CD4-positive, alpha-beta T cell treated with Interleukin-12 subunit alpha and Interleukin-12 subunit beta, for 1 hour (primary cell): ENCODE data around the gene PNPLA1.

Source experiments
- DNase-seq: peaks from one replicate; pipeline ENCODE4 v3.0.0-alpha.2; 2020

PNPLA1 gene

DNA sequence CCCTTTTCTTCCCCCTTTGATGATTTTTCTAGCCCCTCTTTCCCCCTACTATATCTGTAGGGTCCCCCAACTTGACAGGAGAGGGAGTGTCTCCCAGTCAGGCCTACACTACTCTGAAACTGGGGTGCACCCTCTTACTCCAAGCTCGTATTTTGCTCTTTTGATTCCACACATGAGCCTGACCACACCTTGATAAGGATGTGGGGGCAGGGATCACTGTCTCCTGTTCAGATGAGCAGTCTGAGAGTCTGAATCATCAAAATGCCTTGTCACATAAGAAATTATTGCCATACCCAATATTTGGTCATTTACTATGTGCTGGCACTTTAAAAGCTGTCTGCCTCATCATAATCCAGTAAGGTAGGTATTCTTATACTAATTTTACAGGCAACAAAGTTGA is 15.9 kb downstream of the PNPLA1 start:
- no peak for DNase-seq

DNA sequence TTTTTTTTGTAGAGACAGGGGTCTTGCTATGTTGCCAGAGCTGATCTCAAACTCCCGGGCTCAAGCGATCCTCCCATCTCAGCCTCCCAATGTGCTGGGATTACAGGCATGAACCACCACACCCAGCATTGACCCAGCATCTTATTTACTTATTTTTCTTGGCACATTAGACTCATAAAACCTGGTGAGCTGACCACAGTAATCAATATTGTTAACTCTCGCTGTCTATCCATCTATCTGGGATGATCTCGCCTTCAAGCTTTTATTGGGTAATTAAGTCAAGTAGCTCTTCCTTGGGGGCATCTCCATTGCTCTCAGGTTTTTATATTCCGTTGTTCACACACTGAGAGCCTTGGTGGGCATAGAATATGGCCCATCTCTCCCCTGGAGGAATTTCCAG is 17.0 kb downstream of the PNPLA1 start:
- no peak for DNase-seq

DNA sequence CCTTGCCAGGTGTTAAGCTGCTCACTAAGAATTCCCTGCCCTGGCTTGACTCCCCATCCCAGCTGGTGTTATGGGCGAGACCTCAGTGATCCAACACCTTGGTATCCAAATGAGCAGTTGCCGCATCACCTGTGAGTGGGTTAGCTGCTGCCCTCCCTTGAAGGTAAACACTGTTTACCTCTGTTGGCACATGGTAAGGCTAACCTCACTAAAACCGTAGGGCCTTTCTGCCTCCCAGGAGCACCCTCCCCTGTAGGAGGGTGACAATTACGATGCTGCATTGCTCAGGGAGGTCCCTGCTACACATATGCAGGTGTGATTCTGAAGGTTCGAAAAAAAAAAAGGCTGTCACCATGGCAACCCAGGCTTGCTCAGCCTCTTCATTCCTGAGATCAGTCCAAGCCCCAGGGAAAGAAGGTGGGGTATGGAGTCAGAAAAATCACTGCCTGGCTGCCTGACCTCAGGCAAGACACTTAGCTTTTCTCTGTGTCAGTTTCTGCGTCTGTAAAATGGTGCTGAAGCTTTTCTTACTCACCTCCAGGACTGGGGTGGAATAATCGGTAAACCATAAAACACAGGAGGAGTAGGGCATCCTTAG is 19.5 kb downstream of the PNPLA1 start:
- DNase-seq = no peak

GRCh38 chr6:36290668-36291620 is 21.1 kb downstream of the PNPLA1 start:
- peak; percentile 12 for DNase-seq

- DNase-seq = no peak
Observed at GRCh38 chr6:36292170-36292569, 22.3 kb downstream of the PNPLA1 start.

GRCh38 chr6:36296240-36296639 is 26.4 kb downstream of the PNPLA1 start:
- no peak for DNase-seq

GRCh38 chr6:36297051-36297450 is 27.2 kb downstream of the PNPLA1 start:
- DNase-seq = no peak

DNA sequence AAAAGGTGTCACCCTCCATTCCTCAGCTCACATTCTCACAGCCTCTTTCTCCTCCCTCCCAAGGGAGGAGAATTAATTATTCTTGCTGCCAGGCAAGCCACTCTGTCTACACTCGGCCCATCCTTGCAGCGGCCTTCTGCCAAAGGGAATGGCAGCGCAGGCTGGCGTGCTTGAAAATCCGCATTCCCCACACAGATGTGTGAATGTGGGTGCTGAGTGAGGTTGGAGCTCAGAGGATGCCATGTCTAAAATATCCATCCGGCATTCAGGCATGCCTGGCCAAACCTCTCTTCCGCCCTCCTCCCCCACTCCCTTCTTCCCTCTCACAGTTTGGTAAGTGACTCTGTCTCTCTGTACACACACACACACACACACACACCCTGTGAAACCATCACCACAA is 27.7 kb downstream of the PNPLA1 start:
- no peak for DNase-seq

- DNase-seq = no peak
Observed at GRCh38 chr6:36298027-36298426, 28.2 kb downstream of the PNPLA1 start.

DNA sequence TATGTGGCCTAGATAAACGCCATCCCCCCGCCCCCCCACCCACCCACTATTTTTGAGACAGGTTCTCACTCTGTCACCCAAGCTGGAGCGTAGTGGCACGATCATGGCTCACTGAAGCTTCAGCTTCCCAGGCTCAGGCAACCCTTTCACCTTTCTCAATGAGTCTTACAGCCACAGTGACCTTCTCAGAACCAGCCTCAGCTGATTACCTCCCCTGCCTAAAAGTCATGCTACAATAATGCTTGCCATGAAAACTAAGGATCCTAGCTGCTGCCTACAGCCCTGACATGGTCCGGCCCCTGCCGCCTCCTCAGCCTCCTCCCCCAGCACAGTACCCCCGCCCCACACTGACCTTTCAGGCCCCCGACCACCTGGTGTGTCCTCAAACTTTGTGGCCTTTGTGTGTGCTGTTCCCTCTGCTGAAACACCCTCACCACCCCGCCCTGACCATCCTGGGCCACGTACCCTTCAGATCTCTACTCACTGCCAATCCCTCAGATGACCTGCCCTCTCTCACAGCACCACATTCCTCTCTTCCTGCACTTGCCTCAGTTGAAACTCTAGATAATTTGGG is 31.3 kb downstream of the PNPLA1 start:
- DNase-seq = no peak

GRCh38 chr6:36301781-36302180 is 31.9 kb downstream of the PNPLA1 start:
- no peak for DNase-seq

DNA sequence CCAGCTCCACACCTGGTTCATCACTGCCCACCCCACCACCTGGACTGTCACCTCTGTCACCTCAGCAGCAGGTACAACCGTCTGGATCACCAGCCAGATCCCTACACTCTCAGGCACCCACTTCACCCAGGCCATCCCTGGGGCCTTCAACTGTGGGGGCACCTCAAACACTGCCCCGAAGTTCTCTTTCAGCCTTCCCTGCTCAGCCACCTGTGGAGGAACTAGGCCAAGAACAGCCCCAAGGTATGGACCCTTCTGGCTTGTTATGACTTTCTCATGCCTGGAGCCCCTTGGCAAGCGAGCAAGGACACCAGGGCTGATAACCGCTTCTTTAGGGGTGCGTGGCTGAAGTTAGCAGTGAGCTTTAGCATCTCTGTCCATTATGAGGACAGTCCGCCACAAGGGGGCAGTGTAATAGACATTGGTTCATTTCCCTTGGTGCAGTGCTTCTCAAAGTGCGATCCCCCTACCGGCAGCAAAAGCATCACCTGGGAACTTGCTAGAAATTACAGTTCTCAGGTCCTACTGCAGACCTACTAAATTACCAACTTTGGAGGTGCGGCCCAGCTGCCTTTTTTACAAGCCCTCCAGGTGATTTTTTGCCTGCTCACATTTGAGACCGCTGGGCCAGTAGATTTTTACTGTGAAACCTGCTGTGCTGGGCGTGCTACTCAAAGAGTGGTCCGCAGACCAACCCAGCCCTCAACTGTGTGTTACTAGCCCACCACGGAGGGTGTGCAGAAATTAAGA is 32.5 kb downstream of the PNPLA1 start:
- peak; percentile 93 for DNase-seq

- DNase-seq = no peak
Observed at GRCh38 chr6:36305885-36306284, 36.0 kb downstream of the PNPLA1 start.

DNA sequence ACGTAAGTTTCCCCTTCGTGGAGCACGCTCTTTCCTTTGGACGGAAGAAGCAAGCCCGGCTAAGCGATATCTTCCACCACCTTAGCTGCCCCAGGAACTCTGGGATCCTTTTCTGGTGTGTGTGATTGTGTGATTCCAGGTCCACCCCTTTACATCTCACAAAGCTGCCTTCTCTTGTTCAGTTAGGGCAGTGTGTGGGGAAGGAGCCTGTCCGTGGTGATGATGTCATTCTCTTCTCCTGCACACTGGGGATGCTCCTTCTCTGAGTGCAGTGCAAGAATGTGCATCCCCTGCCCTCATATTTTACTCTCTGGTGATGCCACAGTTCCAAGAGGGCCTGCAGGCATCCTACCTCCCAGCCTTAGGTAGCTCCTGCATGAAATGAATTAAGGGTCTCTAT is 36.5 kb downstream of the PNPLA1 start:
- DNase-seq = no peak

GRCh38 chr6:36308514-36308913 is 38.7 kb downstream of the PNPLA1 start:
- DNase-seq = no peak

- DNase-seq = no peak
Observed at GRCh38 chr6:36309203-36309602, 39.3 kb downstream of the PNPLA1 start.

GRCh38 chr6:36309900-36310299 is 40.0 kb downstream of the PNPLA1 start:
- DNase-seq = no peak

GRCh38 chr6:36312854-36313648 is 43.2 kb downstream of the PNPLA1 start:
- no peak for DNase-seq

DNA sequence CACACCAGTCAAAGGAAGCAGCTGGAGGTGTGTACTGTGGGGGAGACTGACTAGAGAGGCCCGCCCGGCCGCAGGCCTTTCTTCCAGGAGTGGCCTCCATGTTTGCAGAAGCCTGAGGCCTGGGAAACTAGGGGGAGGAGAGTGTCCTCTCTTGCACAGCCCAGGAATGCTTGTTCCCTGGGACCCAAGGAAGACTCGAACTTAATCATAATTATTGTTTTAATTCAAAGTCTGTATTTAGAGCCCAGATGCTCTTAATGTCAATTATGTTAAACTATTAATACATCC is 43.7 kb downstream of the PNPLA1 start:
- no peak for DNase-seq

DNA sequence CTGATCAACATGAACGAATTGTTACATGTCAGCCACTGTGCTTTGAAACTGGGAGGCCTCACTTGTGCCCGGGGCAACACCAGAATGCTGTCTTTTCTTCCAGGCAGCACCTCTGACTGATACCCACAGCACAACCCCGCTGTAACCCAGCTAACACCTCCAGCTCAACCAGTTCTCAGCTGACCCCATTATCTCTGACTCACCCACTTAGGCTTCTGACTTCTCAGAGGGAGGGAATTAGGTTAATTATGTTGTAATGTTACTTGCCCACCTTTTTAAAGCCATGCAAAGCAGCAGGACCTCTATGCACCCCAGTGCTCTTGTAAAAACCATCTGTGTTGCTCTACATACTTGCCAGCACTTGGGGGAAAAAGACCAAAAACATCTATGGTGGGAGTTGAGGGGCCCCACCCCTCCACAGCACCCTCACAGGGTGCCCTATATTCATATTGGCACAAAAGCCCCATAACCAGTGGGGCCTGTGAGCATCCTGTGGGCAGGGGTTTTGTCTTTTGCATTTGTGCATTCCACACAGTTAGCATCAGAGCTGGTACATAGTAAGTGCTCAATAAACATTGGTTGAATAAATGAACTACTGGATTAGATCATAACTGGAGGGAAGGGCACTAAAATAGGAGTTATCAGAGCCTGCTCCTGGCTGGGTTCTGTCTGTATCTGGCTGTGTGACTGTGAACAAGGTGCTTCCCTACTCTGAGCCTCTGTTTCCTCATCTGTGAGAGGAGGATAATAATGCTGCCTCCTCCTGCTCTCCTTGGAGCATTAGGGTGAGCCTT is 44.6 kb downstream of the PNPLA1 start:
- no peak for DNase-seq

DNA sequence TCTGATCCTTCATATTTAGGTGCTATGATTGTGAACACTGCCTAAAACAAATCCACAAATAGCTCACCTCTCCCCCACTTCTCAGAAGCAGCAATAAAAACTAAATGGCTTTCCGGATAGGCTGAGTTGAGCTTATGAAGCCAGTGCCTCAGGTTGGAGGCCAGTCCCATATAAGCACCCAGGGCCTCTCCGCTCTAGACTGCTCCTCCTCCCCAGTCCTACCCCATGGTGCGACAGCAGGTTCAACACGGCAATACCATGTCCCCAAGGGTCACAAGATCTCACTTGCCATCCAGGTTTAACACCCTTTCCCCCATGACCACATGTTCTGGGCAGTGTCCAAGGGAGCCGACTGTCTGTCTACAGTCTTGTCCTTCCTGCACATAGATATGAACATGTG is 46.1 kb downstream of the PNPLA1 start:
- DNase-seq = no peak

- DNase-seq = no peak
Observed at GRCh38 chr6:36317623-36318022, 47.8 kb downstream of the PNPLA1 start.
